ENCODE measurements around the gene SLC25A39. TPM values are rescaled to one million over a fixed set of nuclear protein-coding genes. Genes with fewer than 3 reads are reported as not detected.

Gene SLC25A39
- total RNA-seq, 1 donor from 2014 or later = 104 TPM

DNA sequence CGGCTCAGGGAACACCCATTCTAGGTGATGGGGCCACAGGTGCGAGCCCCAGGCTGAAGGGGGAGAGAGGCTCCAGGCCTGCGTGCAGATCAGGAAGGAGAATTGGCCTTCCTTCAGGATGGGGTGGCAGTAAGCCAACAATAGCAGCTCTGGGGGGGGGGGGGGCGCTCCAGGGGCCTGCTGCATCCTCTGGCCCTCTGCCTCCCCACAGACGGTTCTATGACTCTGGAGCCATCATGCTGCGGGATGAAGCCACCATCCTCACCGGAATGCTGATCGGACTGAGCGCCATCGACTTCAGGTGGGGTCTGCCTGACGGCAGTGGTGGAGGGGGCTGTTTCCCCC, 10.1 kb downstream of the SLC25A39 start:
- Mint-ChIP-seq H3K4me3 (ENCODE audit: unreplicated experiment) (peak overlapping the region; percentile 59), H3K27me3 (ENCODE audit: unreplicated experiment) (peaks cover 17% of the 10 kb centered on the region), H3K4me1 (ENCODE audit: low read depth, unreplicated experiment) (peaks cover 36% of the 10 kb centered on the region), H3K9me3 (ENCODE audit: unreplicated experiment) (peaks cover 20% of the 10 kb centered on the region), H3K36me3 (ENCODE audit: unreplicated experiment) (peaks cover 17% of the 10 kb centered on the region), H3K27ac (ENCODE audit: unreplicated experiment) (no peak overlapping the region)
- TF ChIP-seq, protein P1, sequence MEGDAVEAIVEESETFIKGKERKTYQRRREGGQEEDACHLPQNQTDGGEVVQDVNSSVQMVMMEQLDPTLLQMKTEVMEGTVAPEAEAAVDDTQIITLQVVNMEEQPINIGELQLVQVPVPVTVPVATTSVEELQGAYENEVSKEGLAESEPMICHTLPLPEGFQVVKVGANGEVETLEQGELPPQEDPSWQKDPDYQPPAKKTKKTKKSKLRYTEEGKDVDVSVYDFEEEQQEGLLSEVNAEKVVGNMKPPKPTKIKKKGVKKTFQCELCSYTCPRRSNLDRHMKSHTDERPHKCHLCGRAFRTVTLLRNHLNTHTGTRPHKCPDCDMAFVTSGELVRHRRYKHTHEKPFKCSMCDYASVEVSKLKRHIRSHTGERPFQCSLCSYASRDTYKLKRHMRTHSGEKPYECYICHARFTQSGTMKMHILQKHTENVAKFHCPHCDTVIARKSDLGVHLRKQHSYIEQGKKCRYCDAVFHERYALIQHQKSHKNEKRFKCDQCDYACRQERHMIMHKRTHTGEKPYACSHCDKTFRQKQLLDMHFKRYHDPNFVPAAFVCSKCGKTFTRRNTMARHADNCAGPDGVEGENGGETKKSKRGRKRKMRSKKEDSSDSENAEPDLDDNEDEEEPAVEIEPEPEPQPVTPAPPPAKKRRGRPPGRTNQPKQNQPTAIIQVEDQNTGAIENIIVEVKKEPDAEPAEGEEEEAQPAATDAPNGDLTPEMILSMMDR (IDR thresholded peaks at IDR 0.05; ENCODE audit: partially characterized antibody, unreplicated experiment) = no peak
- no peak for DNase-seq

DNA sequence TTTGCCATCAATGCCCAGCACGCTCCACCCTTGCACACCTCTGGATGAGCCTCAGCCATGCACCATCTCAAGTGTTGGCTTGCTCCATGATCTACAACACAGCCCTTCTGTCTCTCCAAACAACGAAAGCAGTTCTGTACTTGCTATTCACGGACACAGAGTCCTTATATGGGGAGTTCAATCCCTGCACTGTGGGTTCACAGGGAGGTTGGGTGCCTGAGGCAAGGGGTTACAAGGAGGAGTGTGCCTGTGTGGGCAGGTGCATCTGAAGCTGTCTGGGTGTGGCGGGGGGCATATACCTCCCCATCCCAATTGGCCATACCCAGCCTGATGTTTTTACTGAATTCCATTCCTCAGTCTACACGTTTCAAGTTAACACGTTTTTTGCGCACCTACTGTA, 10.6 kb downstream of the SLC25A39 start:
- H3K27me3 Mint-ChIP-seq (ENCODE audit: unreplicated experiment) = peaks cover 19% of the 10 kb centered on the region
- peaks cover 17% of the 10 kb centered on the region for H3K36me3 Mint-ChIP-seq (ENCODE audit: unreplicated experiment)
- H3K27ac Mint-ChIP-seq (ENCODE audit: unreplicated experiment) = peak overlapping the region; percentile 41
- H3K4me1 Mint-ChIP-seq (ENCODE audit: low read depth, unreplicated experiment) = peaks cover 36% of the 10 kb centered on the region
- peaks cover 17% of the 10 kb centered on the region for H3K9me3 Mint-ChIP-seq (ENCODE audit: unreplicated experiment)
- peak overlapping the region; percentile 59 for H3K4me3 Mint-ChIP-seq (ENCODE audit: unreplicated experiment)
- TF ChIP-seq, protein P1 (IDR thresholded peaks at IDR 0.05; ENCODE audit: partially characterized antibody, unreplicated experiment) = no peak
- no peak for DNase-seq

DNA sequence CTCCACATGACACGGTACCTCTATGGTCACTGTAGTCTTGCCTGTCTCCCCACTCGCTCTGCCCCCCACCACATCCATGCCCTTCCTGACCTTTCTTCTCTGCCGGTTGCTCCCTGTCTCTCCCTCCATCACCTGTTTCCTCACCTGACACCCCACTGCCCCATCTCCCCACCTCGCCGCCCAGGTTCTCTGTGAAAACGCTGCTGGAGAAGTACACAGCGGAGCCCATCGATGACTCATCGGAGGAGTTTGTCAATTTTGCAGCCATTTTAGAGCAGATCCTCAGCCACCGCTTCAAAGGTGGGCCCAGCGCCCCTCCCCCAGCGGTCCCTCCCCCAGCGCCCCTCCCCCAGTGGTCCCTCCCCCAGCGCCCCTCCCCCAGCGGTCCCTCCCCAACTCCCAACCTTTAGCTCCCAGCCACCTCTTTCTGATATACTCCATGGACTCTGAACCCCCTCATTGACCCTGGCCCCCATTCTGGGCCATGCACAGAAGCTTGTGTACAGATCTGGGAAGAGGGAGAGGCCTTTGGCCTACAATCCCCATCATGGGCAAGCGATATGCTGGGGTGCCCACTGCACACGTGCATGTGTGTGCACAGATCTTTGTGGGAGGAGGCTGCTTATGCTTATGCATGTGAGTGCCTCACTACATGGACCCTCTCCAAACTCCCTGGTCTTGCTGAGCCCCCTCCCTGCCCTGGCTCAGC, 12.1 kb downstream of the SLC25A39 start:
- peaks cover 21% of the 10 kb centered on the region for H3K27me3 Mint-ChIP-seq (ENCODE audit: unreplicated experiment)
- TF ChIP-seq, protein P1 (IDR thresholded peaks at IDR 0.05; ENCODE audit: partially characterized antibody, unreplicated experiment) = no peak
- no peak for DNase-seq
- H3K4me3 Mint-ChIP-seq (ENCODE audit: unreplicated experiment) = peak overlapping the region; percentile 86
- H3K4me1 Mint-ChIP-seq (ENCODE audit: low read depth, unreplicated experiment) = peaks cover 33% of the 10 kb centered on the region
- H3K9me3 Mint-ChIP-seq (ENCODE audit: unreplicated experiment) = peaks cover 14% of the 10 kb centered on the region
- H3K27ac Mint-ChIP-seq (ENCODE audit: unreplicated experiment) = peak overlapping the region; percentile 78
- H3K36me3 Mint-ChIP-seq (ENCODE audit: unreplicated experiment) = peaks cover 16% of the 10 kb centered on the region

DNA sequence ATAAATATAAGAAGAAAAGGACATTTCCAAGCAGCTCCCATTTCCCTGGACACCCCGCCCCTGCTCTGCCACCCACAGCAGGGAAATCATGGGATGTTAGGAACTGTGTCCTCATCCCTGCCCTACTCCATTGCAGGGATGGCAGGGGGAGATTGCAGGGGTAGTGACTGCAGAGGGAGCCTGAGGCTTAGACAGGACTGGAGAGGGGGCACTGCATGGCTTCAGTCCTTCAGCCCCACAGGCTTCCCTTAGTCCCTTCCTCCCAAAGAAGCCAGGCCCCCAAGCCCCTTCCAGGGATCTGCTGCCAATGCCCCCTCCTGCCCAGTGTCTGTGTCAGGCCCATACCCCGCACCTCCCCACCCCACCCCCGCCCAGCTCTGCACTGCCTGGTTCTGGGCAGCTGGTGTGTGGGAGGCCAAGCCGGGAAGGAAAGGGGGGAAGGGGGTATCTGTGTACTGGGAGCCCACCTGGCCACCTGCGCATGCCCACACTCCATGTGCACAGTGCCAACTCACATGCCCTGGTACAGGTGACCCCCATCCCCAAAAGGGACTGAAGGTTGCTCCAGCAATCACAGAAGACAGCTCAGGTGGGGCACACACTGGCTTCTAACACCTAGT, 13.0 kb downstream of the SLC25A39 start:
- peaks cover 18% of the 10 kb centered on the region for H3K27me3 Mint-ChIP-seq (ENCODE audit: unreplicated experiment)
- H3K27ac Mint-ChIP-seq (ENCODE audit: unreplicated experiment) = peak overlapping the region; percentile 89
- H3K4me1 Mint-ChIP-seq (ENCODE audit: low read depth, unreplicated experiment) = peaks cover 39% of the 10 kb centered on the region
- TF ChIP-seq, protein P1 (IDR thresholded peaks at IDR 0.05; ENCODE audit: partially characterized antibody, unreplicated experiment) = no peak
- DNase-seq = no peak
- peaks cover 11% of the 10 kb centered on the region for H3K36me3 Mint-ChIP-seq (ENCODE audit: unreplicated experiment)
- peaks cover 16% of the 10 kb centered on the region for H3K9me3 Mint-ChIP-seq (ENCODE audit: unreplicated experiment)
- H3K4me3 Mint-ChIP-seq (ENCODE audit: unreplicated experiment) = peak overlapping the region; percentile 94

Data from glutamatergic neuron (in vitro differentiated cells).